NCI-H2227 (cell line): ENCODE measurements around the gene CLDN20.
"Not testable (repeated sequence)": the region's sequence is repeated elsewhere in the genome, so short reads cannot be mapped to it uniquely, and the experiment has no call there.

ENCODE experiments used
- DNase-seq: peaks from one replicate; lab custom pipeline; 2025; ENCODE audit not compliant: unreplicated experiment; lab: John Stamatoyannopoulos, UW

The CLDN20 gene

DNA sequence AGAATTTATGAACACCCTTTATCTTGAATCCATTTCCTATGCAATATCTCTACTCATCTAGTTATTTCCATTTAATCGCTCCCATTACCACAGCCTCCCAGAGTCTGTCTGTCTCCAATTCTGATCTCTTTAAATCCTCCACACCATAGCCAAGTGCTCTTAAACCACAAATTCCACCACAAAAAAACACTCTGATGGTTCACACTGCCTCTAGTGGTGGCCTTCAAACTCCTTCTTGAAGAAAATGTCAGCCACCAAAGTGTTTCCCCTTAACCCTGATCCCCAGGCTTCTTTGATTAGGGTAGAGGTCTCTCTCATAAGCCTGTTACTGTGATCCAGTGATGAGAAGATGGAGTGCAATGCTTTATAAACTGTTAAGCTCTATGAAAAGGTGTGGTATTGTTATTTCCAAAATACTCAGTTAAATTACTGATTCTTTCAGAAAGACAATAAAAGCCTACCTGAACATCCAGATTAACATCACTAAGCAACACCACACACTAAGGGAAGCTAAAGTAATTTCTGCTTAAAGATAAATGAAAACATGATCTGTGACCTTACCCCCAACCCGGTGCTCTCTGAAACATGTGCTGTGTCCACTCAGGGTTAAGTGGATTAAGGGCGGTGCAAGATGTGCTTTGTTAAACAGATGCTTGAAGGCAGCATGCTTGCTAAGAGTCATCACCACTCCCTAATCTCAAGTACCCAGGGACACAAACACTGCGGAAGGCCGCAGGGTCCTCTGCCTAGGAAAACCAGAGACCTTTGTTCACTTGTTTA is 4.5 kb downstream of the CLDN20 start:
- DNase-seq, result not testable (repeated sequence)

DNA sequence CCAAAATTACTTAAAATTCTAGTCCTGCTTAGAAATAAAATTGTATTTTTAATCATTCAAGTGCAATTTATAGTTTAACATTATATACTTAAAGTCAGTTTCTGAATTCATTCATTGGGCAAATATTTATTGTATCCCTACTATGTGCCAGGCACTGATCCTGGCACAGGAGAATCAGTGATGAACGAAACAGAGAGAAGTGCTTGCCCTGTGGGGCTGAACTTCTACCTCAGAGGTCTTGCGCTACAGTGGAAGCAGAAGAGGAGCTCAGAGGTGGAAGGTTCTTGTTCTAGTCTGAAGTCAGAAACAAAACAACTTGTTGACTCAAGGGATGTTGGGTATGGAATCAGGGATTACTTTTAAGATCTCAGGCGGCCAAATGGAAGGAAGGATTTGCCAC is 6.0 kb downstream of the CLDN20 start:
- DNase-seq, result no peak

DNA sequence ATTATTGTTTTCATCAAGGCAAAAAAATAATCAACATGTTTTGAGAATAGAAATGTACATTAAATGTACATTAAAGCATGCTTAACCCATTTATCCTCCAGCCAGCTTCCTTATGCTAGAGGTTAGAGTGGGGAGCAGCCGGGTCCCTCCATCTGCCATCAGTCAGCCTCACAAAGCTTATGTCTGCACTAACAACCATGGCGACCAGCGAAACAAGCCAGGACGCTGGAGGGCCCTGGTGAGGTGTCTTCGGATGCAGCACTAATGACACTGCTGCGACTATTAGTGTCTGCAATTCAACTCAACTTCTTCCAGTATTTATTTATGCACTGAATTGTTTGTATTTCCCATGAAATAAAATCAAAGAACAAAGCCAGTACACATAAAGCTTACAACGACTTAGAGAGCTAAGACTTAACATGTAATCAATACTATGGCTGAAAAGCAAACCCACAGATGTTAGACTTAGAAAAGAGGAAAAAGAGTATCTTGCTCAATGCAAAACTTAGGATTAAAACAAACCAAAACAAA is 6.8 kb downstream of the CLDN20 start:
- DNase-seq, result peak; percentile 21

DNA sequence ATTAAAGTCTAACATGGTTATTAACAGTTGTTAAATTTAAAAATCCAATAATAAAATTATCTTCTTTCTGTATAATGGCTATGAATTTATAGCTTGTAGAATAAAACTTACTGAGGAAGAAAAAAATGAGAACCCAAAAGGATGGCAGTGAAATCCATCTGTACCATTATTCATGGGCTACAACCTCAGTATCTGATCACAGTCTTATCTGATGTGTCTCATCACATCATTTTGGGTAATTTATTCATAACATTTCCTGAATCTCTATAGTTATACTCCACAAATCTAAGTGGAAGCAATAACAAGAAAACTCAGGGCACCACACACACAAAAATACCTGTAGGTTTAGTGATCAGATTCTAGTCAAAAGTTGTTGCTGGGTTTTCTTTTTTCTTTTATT is 7.3 kb downstream of the CLDN20 start:
- DNase-seq, result no peak

DNA sequence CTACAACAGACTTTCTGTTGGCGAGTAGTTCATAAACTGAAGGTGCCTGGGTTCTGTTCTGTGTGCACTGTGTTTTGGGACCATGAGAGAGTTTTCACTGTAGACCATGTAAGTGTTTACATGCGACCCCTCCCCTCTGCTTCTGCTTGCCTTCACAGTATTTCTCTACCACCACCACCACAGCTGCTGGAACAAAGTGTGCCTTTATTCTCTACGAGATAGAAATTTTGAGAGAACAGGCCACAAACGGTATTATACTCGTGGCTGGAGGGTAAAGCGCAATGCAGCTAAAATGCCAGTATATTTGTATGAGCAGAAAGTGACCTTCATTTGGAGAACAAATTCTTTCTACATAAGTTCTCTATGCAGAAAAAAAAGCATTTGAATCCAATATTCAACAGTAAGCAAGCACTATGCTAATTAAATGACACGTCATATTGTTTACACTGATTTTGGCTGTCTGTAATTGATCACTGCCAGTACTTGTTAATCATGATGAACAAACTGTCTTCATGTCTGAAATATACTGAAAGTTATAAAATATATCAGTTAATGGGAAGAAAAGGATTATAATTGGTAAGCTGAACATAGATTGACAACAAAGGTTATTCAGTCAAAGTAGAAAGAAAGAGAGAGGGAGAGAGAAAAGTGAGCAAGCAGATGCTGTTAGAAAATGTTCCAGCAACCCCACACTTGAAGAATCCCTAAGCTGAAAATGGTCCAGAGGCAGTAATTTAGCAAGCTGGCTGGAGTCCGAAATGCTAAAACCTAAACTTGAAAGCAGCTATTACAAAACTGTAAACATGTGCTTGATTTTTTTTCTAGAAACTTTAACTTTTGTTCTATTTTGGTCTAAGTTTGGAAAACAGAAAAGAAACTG is 8.8 kb downstream of the CLDN20 start:
- DNase-seq, result no peak

DNA sequence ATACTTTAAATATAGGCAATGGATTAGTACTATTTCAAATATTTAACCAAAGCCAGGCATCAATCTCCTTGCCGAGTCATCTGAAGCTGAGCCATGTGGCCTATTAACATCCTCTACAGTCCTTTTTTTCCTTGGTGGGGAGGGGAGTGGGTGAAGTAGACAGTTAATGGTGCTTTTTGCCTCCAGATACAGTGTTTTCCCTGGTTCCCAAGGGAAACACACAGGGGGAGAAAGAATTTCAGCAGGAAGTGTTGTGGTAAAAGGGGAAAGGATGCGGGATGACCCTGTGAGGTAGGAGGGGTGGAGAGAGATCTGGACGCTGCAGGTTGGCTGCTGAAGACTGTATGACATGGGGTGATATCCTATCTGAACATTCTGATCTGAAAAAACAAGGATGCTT is 9.6 kb downstream of the CLDN20 start:
- DNase-seq, result peak; percentile 22

DNA sequence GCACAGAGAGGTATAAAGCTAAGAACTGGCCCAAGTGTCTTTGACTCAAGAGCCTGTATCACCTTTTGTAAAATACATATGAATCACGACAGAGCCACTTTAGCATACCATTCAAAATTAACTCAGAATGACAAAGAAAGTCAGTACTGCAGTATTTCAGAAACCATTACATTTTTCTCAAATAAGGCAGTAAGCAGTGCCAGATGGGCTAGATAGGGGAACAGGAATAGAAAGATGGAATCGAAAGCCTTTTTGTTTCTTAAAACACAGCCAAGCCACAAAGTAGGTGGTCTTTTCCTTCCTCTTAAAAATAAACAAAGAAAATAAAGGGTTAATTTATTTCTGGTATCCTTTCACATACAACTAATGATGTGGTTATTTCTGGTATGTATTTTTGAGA is 10.3 kb downstream of the CLDN20 start:
- DNase-seq, result no peak

DNA sequence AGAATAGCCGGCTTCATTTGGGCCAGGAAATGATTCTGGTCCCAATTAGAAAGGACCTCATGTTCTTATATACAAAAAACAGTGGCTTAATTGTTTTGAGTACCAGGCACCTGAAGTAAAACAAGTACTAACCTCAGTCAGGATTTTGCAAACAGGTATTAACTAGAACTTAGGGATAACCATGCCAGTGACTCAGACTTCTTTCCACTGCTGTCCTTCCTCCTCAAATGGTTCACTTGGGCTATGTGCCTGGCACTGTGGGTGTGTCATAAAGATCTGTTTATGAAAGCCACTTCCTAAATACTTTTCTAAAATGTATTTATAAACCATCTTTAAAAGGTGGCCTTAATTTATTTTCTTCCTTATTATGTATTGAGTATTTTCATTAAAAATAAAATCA is 10.7 kb downstream of the CLDN20 start:
- no peak for DNase-seq

DNA sequence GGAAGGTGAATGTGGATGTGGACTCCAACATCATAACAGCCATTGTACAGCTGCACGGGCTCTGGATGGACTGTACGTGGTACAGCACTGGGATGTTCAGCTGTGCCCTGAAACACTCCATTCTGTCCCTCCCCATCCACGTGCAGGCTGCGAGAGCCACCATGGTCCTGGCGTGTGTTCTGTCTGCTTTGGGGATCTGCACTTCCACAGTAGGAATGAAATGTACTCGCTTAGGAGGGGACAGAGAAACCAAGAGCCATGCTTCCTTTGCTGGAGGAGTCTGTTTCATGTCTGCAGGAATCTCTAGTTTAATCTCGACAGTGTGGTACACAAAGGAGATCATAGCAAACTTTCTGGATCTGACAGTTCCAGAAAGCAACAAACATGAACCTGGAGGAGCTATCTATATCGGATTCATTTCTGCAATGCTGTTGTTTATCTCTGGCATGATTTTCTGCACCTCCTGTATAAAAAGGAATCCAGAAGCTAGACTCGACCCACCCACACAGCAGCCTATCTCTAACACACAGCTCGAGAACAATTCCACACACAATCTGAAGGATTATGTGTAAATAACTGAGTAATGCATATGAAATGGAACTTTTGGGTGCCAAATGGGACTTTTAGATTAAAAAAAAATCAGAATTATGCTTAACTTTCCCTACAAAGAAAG is 12.1 kb downstream of the CLDN20 start:
- DNase-seq, result no peak

DNA sequence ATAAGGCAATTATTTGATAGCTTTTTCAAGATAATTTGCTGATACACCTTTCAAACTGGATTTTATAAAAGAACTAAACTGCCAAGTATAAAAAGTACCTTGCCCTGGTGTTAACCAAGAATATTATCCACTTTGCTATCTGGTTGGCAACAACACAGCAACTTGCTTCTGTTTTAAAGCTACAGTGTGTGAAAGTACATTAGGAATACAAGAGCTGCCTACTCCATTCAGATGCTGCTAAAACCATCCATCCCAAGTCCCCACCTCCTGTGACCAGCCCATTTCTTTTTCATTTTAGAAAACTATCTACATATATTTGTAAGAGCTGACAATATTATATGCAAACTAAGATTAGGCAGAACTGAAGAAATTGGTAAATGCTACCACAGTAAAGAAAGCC is 12.8 kb downstream of the CLDN20 start:
- DNase-seq, result no peak

DNA sequence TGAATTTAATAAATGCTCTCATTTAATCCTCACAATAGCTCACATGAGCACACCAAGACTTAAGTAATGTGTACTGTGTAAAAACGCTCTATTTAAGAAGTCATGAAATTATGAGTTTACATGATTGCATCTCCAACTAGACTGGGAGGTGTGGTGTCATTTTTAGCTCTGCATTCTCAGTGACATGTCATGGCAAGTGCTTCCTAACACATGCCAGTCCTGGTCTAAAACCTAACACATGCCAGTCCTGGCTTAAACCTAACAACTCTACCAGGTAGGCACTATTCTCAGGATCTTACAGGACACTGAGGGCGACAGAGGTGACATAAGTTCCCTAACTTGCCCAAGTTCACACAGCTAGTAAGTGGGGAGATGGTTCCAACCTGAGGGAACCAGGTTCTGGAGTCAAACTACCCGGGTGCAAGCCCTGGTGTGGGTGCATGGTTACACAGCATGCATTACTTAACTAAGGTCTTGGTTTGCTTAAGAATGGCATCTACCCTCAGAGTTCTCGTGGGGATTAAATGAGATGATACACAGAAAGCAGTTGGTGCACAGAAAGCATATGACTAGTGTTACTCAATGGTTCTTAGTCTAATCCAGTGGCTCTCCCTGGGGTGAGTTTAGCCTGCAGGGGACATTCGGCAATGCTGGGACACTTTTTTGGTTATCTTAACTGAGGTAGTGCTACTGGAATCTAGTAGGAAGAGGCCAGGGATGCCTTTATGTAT is 14.7 kb downstream of the CLDN20 start:
- no peak for DNase-seq

DNA sequence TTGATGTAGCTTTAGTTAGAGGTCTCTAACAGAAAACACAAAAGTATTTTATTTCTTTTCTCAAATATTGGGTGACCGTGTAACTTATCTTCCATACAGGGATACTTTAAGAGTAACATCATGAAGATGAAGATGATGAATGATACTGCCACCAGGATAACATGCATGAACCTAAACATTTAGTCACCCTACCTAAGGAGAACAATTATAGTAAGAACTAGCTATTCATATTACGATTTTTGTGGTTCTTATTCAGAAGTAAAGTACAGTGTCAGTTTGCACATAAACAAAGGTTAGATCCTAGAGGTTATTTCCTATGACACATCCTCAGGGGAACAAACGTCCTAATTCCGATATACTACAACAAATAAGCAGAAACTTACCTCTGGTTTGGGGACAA is 21.0 kb downstream of the CLDN20 start:
- no peak for DNase-seq

DNA sequence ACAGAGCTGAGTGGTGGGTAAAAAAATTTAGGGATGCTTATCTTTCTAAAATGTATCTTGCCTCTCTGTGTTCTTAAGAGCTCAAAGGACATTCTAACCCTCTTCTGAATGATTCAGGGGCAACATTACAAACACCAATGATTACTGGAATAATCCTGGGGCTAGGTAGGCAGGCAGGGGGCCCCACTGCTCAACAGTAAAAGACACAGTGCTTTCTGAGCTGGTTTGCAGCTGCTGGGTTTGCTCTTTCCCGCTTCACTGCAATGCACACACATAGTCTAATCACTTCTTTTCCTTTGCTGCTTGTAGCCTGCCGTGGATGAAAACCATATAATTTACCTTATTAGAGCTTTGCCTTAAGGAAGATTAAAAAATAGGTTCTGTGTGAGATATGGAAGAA is 23.9 kb downstream of the CLDN20 start:
- peak; percentile 60 for DNase-seq

DNA sequence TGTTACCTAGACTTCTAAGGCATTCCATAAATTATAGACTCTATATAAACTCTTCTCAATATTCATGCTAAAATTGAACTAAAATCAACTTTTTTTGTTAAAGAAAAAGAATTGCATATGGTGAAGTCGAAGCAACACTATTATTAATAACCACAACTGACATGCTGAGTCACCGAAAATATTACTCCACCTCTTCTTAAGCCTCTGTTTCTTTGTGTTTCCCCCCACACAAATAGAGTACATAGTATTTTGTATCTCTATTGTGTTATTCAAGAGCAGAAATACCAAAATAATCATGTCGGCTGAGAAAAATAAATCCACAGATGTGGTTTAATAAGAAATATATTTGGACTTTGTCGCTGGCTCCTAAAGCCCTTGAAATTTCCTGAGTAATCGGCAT is 26.7 kb downstream of the CLDN20 start:
- DNase-seq, result no peak

DNA sequence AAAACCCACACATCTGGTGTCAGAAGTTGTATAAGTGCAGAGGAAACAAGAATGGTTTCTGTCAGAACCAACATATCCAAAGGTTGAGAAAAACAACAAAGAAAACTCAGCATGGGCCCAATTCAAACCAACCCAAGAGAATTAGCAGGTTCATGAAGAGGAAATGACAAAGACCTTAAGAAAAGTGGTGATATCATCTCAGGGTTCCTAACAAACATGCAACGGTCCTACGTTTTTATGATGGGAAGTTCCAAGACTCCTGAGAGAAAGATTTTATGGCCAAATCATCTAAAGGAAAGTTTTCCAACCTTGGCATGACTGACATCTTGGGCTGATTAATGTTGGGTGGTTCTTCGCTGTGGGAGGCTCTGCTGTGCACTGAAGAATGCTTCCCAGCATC is 27.5 kb downstream of the CLDN20 start:
- no peak for DNase-seq

DNA sequence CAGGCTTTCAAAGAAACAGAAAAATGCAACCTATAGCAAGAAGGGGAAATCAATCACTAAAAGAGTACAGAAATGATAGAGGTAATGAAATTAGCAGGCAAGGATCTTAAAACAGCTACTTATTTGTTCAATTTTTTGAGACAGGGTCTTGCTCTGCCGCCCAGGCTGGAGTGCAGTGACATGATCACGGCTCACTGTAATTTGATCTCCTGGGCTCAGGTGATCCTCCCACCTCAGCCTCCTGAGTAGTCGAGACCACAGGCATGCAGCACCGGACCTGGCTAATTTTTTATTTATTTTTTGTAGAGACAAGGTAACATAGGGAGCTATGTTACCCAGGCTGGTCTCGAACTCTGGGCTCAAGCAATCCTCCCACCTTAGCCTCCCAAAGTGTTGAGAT is 28.9 kb downstream of the CLDN20 start:
- DNase-seq, result no peak

DNA sequence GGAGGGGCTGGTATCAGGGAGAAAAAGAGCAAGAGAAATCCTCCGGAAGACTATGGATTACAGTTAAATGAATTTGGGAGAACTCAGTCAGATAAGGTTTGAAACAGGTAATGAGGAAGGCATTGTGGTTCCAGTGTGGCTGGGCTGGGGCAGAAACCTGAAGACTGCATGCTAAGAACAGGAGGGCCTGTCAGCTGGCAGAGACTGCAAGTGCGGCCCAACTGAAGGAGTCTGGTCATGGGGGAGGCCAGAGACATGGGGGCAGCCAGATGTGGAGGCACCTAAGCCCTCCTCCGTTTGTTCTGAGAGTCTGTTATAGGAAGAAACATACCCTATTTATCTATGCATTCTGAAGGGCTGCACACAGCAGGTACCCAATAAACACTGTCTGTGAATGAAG is 33.9 kb downstream of the CLDN20 start:
- DNase-seq, result no peak

DNA sequence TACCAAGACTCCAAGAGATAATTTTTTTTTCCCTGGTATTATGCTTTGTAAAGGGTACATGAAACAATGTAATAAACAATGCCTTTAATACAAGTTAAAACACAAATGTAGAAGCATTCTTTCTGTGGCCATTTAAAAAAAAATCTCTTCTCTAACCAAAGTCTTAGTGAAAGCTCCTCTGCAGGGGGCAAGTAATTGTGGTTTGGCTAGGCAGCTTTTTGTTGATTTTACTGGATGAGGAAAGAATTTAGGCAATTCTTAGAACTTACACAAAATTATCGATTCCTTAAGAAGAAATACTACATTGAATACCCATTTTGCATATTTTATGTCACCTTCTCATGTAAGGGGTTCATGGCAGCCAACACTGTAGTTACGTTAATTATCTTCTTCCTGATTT is 38.1 kb downstream of the CLDN20 start:
- no peak for DNase-seq

DNA sequence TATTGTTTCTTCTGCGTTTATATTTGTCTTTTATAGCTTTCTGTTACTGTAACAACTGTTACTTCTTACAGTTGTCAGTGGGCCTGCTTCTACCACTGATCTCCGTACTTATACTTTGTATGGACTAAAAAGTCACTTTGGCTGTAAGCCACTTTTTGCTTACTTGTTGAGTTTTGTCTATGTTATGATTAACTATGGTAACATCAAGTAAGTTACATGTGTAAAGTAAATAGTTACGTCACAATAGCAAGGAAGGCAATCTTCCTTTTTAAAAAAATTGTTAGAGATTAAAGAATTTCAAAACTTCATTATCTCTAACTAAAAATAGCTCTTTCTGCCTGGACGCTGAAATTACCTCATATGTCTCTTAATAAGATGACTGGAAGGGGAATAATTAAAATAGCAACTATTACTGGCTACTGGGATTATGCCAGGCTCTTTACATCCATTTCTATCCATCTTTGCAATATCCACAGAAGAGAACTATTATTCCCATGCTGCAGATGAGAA is 39.6 kb downstream of the CLDN20 start:
- no peak for DNase-seq

DNA sequence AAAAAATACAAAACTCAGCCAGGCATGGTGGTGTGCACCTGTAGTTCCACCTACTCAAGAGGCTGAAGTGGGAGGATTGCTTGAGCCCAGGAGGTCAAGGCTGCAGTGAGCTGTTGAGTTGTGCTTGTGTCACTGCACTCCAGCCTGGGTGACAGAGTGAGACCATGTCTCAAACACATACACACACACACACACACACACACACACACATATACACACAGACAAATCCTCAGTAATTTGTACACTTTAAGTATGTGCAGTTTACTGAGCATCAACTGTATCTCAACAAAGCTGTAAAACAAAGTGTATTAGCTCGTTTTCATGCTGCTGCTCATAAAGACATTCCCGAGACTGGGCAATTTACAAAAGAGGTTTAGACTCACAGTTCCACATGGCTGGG is 43.1 kb downstream of the CLDN20 start:
- DNase-seq, result no peak

DNA sequence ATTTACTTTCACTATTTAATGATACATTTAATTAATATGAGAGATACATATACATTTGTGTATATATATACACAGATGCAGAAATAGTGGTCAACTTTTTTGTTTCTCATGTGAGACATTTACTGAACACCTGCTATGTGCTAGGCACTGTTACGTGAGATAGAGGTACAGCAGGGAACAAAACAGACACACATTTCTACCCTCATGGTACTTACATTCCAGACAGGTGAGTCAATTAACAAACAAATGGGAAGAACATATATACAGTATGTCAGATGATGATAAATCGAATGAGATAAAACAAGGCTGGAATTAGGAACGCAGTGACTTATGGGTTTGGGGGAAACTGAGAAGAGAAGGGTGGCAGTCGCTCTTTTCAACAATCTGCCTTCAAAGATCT is 45.3 kb downstream of the CLDN20 start:
- no peak for DNase-seq
